OCI-LY1 (cell line): ENCODE measurements around the gene WWC2.

Experiments
- H2AFZ ChIP-seq: fragments of 200-600 bp; sonication (generic), shearing (Covaris generic); 2 replicates; pipeline ENCODE4 v1.6.0; 2014; ENCODE audit warnings: antibody characterized with exemption, mild to moderate bottlenecking, low read length
- H3F3A ChIP-seq: fragments of 200-600 bp; sonication (generic), shearing (Covaris generic); 2 replicates; pipeline ENCODE4 v1.6.0; 2014; ENCODE audit warnings: mild to moderate bottlenecking, antibody characterized with exemption, low read length, moderate library complexity; ENCODE audit not compliant: insufficient read depth
- H3K27ac ChIP-seq: fragments of 200-600 bp; sonication (generic); 2 replicates; pipeline ENCODE4 v1.5.1; 2014; ENCODE audit warnings: low read length, mixed run types, mild to moderate bottlenecking, low read depth; ENCODE audit not compliant: poor library complexity, severe bottlenecking
- H3K27me3 ChIP-seq: fragments of 200-600 bp; sonication (generic); 2 replicates; pipeline ENCODE4 v1.6.0; 2014; ENCODE audit warnings: antibody characterized with exemption, mild to moderate bottlenecking, low read length, moderate library complexity; ENCODE audit not compliant: insufficient read depth
- H3K36me3 ChIP-seq: fragments of 200-600 bp; sonication (generic); 2 replicates; pipeline ENCODE4 v1.6.1; 2014; ENCODE audit warnings: mild to moderate bottlenecking, antibody characterized with exemption, low read length, moderate library complexity, mixed read lengths; ENCODE audit not compliant: insufficient read depth
- H3K4me1 ChIP-seq: fragments of 200-600 bp; sonication (generic); 2 replicates; pipeline ENCODE4 v1.5.1; 2014; ENCODE audit warnings: mild to moderate bottlenecking, low read length, moderate library complexity; ENCODE audit not compliant: insufficient read depth, severe bottlenecking
- H3K4me2 ChIP-seq: fragments of 200-600 bp; sonication (generic), shearing (Covaris generic); 2 replicates; pipeline ENCODE4 v1.6.1; 2014; ENCODE audit warnings: low read length
- H3K4me3 ChIP-seq: fragments of 200-600 bp; sonication (generic); 2 replicates; pipeline ENCODE4 v1.5.1; 2014; ENCODE audit warnings: low read length, low read depth, mild to moderate bottlenecking, mixed read lengths; ENCODE audit not compliant: poor library complexity, severe bottlenecking
- H3K79me2 ChIP-seq: fragments of 200-600 bp; shearing (Covaris generic); 2 replicates; pipeline ENCODE4 v1.6.1; 2016; ENCODE audit warnings: mixed run types, low read length, mixed read lengths; ENCODE audit not compliant: insufficient read depth
- H3K9ac ChIP-seq: fragments of 200-600 bp; sonication (generic), shearing (Covaris generic); 2 replicates; pipeline ENCODE4 v1.6.1; 2014; ENCODE audit warnings: mild to moderate bottlenecking, low read length, mixed read lengths
- H3K9me2 ChIP-seq: fragments of 200-600 bp; sonication (generic), shearing (Covaris generic); 2 replicates; pipeline ENCODE4 v1.6.1; 2014; ENCODE audit warnings: low read depth, mild to moderate bottlenecking, low read length, mixed read lengths
- H3K9me3 ChIP-seq: fragments of 200-600 bp; shearing (Covaris generic); 2 replicates; pipeline ENCODE4 v1.6.1; 2014; ENCODE audit warnings: low read length, mixed read lengths
- H4K20me1 ChIP-seq: fragments of 200-600 bp; sonication (generic), shearing (Covaris generic); 2 replicates; pipeline ENCODE4 v1.6.0; 2016; ENCODE audit warnings: mild to moderate bottlenecking, low read length; ENCODE audit not compliant: insufficient read depth
- CTCF ChIP-seq: fragments of 200-600 bp; sonication (generic), shearing (Covaris generic); IDR thresholded peaks from 2 replicates; pipeline ENCODE4 v1.5.1; 2017; ENCODE audit warnings: mild to moderate bottlenecking, antibody characterized with exemption, low read length, moderate library complexity, mixed read lengths
- EZH2 ChIP-seq: fragments of 200-600 bp; sonication (generic), shearing (Covaris generic); IDR thresholded peaks from 2 replicates; pipeline ENCODE4 v1.8.0; 2017; ENCODE audit warnings: borderline replicate concordance, mixed run types, mild to moderate bottlenecking, antibody characterized with exemption, low read length, moderate library complexity, mixed read lengths

The WWC2 gene

GRCh38 chr4:183335369-183335940, 236.4 kb downstream of the WWC2 start:
- no peaks in the 10 kb centered on the region for H3K9me3 ChIP-seq
- no peaks in the 10 kb centered on the region for H4K20me1 ChIP-seq
- no peak overlapping the region for H3K9ac ChIP-seq
- no peak overlapping the region for H3K4me3 ChIP-seq
- H3K4me1 ChIP-seq = no peaks in the 10 kb centered on the region
- no peaks in the 10 kb centered on the region for H3K36me3 ChIP-seq
- TF ChIP-seq CTCF (no peak), EZH2 (no peak)
- H3K79me2 ChIP-seq = no peaks in the 10 kb centered on the region
- 0 out of 2 replicates have a peak, but pooled peaks cover 6% of the 10 kb centered on the region for H3K27me3 ChIP-seq
- no peak overlapping the region for H3K27ac ChIP-seq
- H3F3A ChIP-seq = no peaks in the 10 kb centered on the region
- H3K4me2 ChIP-seq = no peak overlapping the region
- H3K9me2 ChIP-seq = no peaks in the 10 kb centered on the region
- H2AFZ ChIP-seq = no peak overlapping the region

GRCh38 chr4:183337349-183337748, 238.3 kb downstream of the WWC2 start:
- H3K79me2 ChIP-seq = no peaks in the 10 kb centered on the region
- H3F3A ChIP-seq = no peaks in the 10 kb centered on the region
- TF ChIP-seq EZH2 (no peak), CTCF (no peak)
- H3K36me3 ChIP-seq = no peaks in the 10 kb centered on the region
- H3K4me1 ChIP-seq = no peaks in the 10 kb centered on the region
- no peak overlapping the region for H3K9ac ChIP-seq
- no peak overlapping the region for H2AFZ ChIP-seq
- H3K9me3 ChIP-seq = no peaks in the 10 kb centered on the region
- H3K9me2 ChIP-seq = no peaks in the 10 kb centered on the region
- no peak overlapping the region for H3K4me2 ChIP-seq
- 0 out of 2 replicates have a peak, but pooled peaks cover 6% of the 10 kb centered on the region for H3K27me3 ChIP-seq
- no peak overlapping the region for H3K4me3 ChIP-seq
- H4K20me1 ChIP-seq = no peaks in the 10 kb centered on the region
- no peak overlapping the region for H3K27ac ChIP-seq

- Histone ChIP-seq H3K36me3 (no peaks in the 10 kb centered on the region), H3K4me2 (no peak overlapping the region), H3K9me2 (no peaks in the 10 kb centered on the region), H3F3A (no peaks in the 10 kb centered on the region), H3K9ac (no peak overlapping the region), H3K9me3 (no peaks in the 10 kb centered on the region), H3K79me2 (no peaks in the 10 kb centered on the region), H3K4me3 (no peak overlapping the region), H3K4me1 (no peaks in the 10 kb centered on the region), H4K20me1 (no peaks in the 10 kb centered on the region), H2AFZ (no peak overlapping the region), H3K27ac (no peak overlapping the region), H3K27me3 (0 out of 2 replicates have a peak, but pooled peaks cover 3% of the 10 kb centered on the region)
- TF ChIP-seq CTCF = no peak
- TF ChIP-seq EZH2 = no peak
Measured at GRCh38 chr4:183337833-183338232, 238.8 kb downstream of the WWC2 start.
